Measurements from ENCODE around the gene NEK7.

NEK7 gene

DNA sequence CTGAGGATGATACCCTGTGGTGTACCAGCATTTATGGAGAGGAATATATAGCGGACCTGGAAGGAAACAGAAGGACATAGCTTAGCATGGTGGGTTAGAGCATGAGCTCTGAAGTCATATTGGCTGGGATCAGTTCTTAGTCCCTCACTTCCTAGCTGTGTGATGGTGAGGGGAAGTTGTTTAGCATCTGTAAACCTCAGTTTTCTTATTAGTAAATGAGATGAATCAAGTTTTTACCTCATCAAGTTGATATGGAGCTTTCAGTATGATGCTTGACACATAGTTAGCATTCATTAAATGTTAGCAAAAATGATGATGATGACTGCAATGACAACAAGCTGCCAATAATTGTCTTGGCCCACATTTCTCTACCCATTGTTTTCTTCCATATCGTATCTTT, 84.8 kb downstream of the NEK7 start:
- H3K36me3 ChIP-seq = peaks cover 13% of the 10 kb centered on the region
- H3K4me3 ChIP-seq = no peak overlapping the region
- no peak overlapping the region for H3K4me2 ChIP-seq
- H4K20me1 ChIP-seq = peaks cover 6% of the 10 kb centered on the region; the same call in 1 of the 2 replicates
- H3K4me1 ChIP-seq = no peaks in the 10 kb centered on the region
- peaks cover 7% of the 10 kb centered on the region for H3K9me3 ChIP-seq
- H3K27me3 ChIP-seq = no peaks in the 10 kb centered on the region
- H3K27ac ChIP-seq = no peak overlapping the region
- no peak overlapping the region for H3K9ac ChIP-seq
- no peak for TF ChIP-seq Cebpa-rat (IDR thresholded peaks at IDR 0.05)

DNA sequence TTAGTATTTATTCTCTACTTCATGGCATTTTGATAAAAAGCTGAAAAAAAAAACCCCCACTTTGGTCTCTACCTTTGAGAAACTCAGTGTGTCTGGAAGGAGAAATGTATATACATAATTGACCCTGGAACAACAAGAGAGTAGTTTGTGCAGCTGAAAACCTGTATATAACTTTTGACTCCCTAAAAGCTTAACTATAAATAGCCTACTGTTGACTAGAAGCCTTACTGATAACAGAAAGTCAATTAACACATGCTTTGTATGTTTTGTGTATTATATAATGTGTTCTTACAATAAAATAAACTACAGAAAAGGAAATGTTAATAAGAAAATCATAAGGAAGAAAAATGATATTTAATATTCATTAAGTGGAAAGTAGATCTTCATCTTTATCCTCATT, 88.0 kb downstream of the NEK7 start:
- no peaks in the 10 kb centered on the region; the same call in 1 of the 2 replicates for H4K20me1 ChIP-seq
- no peak for TF ChIP-seq Cebpa-rat (IDR thresholded peaks at IDR 0.05)
- no peak overlapping the region for H3K9ac ChIP-seq
- H3K9me3 ChIP-seq = no peaks in the 10 kb centered on the region
- H3K27me3 ChIP-seq = no peaks in the 10 kb centered on the region
- no peak overlapping the region for H3K4me3 ChIP-seq
- H3K36me3 ChIP-seq = peaks cover 5% of the 10 kb centered on the region; the same call in 1 of the 2 replicates
- no peaks in the 10 kb centered on the region for H3K4me1 ChIP-seq
- no peak overlapping the region for H3K27ac ChIP-seq
- no peak overlapping the region for H3K4me2 ChIP-seq

GRCh38 chr1:198245379-198245778, 88.6 kb downstream of the NEK7 start:
- no peak overlapping the region for H3K27ac ChIP-seq
- H3K9ac ChIP-seq = no peak overlapping the region
- no peaks in the 10 kb centered on the region; the same call in 1 of the 2 replicates for H4K20me1 ChIP-seq
- no peak for TF ChIP-seq Cebpa-rat (IDR thresholded peaks at IDR 0.05)
- no peaks in the 10 kb centered on the region for H3K4me1 ChIP-seq
- no peaks in the 10 kb centered on the region for H3K9me3 ChIP-seq
- peaks cover 5% of the 10 kb centered on the region; the same call in 1 of the 2 replicates for H3K36me3 ChIP-seq
- no peak overlapping the region for H3K4me3 ChIP-seq
- no peaks in the 10 kb centered on the region for H3K27me3 ChIP-seq
- H3K4me2 ChIP-seq = no peak overlapping the region

GRCh38 chr1:198246337-198246736, 89.5 kb downstream of the NEK7 start:
- no peak overlapping the region for H3K27ac ChIP-seq
- H3K4me3 ChIP-seq = no peak overlapping the region
- TF ChIP-seq Cebpa-rat (IDR thresholded peaks at IDR 0.05) = no peak
- H4K20me1 ChIP-seq = no peaks in the 10 kb centered on the region; the same call in 1 of the 2 replicates
- H3K9me3 ChIP-seq = no peaks in the 10 kb centered on the region
- no peak overlapping the region for H3K4me2 ChIP-seq
- H3K4me1 ChIP-seq = no peaks in the 10 kb centered on the region
- H3K9ac ChIP-seq = no peak overlapping the region
- H3K36me3 ChIP-seq = peaks cover 5% of the 10 kb centered on the region; the same call in 1 of the 2 replicates
- no peaks in the 10 kb centered on the region for H3K27me3 ChIP-seq

GRCh38 chr1:198253259-198253658, 96.5 kb downstream of the NEK7 start:
- TF ChIP-seq Cebpa-rat (IDR thresholded peaks at IDR 0.05) = no peak
- Histone ChIP-seq H3K27ac (no peak overlapping the region), H3K9me3 (no peaks in the 10 kb centered on the region), H3K4me3 (no peak overlapping the region), H3K4me2 (no peak overlapping the region), H3K4me1 (no peaks in the 10 kb centered on the region), H4K20me1 (peaks cover 29% of the 10 kb centered on the region; the same call in 1 of the 2 replicates), H3K27me3 (no peaks in the 10 kb centered on the region), H3K9ac (no peak overlapping the region), H3K36me3 (no peaks in the 10 kb centered on the region)

DNA sequence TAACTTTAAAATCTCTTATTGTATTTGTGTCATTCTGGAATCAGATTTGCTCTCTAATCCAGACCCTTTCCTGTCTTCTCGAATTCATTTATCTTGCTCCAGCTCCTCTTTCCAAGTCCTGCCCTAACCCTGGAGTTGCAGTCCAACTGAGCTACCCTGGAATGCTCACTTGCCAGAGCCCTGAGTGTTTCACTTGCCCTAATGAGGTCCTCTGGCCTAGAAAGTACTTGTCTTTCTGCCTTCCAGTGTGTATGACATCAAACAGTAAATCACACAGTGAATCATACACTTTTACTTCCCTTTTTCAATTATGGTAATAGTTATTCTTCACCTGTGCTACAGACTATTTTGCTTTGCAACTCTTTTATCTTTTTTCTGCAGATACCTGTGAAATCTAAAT, 96.9 kb downstream of the NEK7 start:
- no peak overlapping the region for H3K9ac ChIP-seq
- no peaks in the 10 kb centered on the region for H3K27me3 ChIP-seq
- peaks cover 29% of the 10 kb centered on the region; the same call in 1 of the 2 replicates for H4K20me1 ChIP-seq
- no peaks in the 10 kb centered on the region for H3K9me3 ChIP-seq
- no peak for TF ChIP-seq Cebpa-rat (IDR thresholded peaks at IDR 0.05)
- no peak overlapping the region for H3K4me2 ChIP-seq
- no peaks in the 10 kb centered on the region for H3K4me1 ChIP-seq
- H3K27ac ChIP-seq = no peak overlapping the region
- H3K36me3 ChIP-seq = no peaks in the 10 kb centered on the region
- no peak overlapping the region for H3K4me3 ChIP-seq

- Histone ChIP-seq H4K20me1 (peaks cover 29% of the 10 kb centered on the region; the same call in 1 of the 2 replicates), H3K27me3 (no peaks in the 10 kb centered on the region), H3K36me3 (no peaks in the 10 kb centered on the region), H3K4me1 (no peaks in the 10 kb centered on the region), H3K27ac (no peak overlapping the region), H3K9me3 (no peaks in the 10 kb centered on the region), H3K4me3 (no peak overlapping the region), H3K9ac (no peak overlapping the region), H3K4me2 (no peak overlapping the region)
- no peak for TF ChIP-seq Cebpa-rat (IDR thresholded peaks at IDR 0.05)
Measured at GRCh38 chr1:198254521-198254920, 97.7 kb downstream of the NEK7 start.

GRCh38 chr1:198254948-198255347, 98.2 kb downstream of the NEK7 start:
- Histone ChIP-seq H3K9me3 (no peaks in the 10 kb centered on the region), H3K27me3 (no peaks in the 10 kb centered on the region), H4K20me1 (peaks cover 29% of the 10 kb centered on the region; the same call in 1 of the 2 replicates), H3K27ac (no peak overlapping the region), H3K4me3 (no peak overlapping the region), H3K4me1 (no peaks in the 10 kb centered on the region), H3K9ac (no peak overlapping the region), H3K36me3 (no peaks in the 10 kb centered on the region), H3K4me2 (no peak overlapping the region)
- TF ChIP-seq Cebpa-rat (IDR thresholded peaks at IDR 0.05) = no peak

- H3K9me3 ChIP-seq = no peaks in the 10 kb centered on the region
- H3K27me3 ChIP-seq = no peaks in the 10 kb centered on the region
- H3K36me3 ChIP-seq = no peaks in the 10 kb centered on the region
- no peak overlapping the region for H3K4me2 ChIP-seq
- no peaks in the 10 kb centered on the region for H3K4me1 ChIP-seq
- TF ChIP-seq Cebpa-rat (IDR thresholded peaks at IDR 0.05) = no peak
- H3K4me3 ChIP-seq = no peak overlapping the region
- H3K9ac ChIP-seq = no peak overlapping the region
- peaks cover 31% of the 10 kb centered on the region; the same call in 1 of the 2 replicates for H4K20me1 ChIP-seq
- H3K27ac ChIP-seq = no peak overlapping the region
Measured at GRCh38 chr1:198255784-198256183, 99.0 kb downstream of the NEK7 start.

- no peak overlapping the region for H3K9ac ChIP-seq
- no peaks in the 10 kb centered on the region for H3K36me3 ChIP-seq
- peaks cover 44% of the 10 kb centered on the region; the same call in 1 of the 2 replicates for H4K20me1 ChIP-seq
- no peaks in the 10 kb centered on the region for H3K9me3 ChIP-seq
- no peak for TF ChIP-seq Cebpa-rat (IDR thresholded peaks at IDR 0.05)
- no peak overlapping the region for H3K4me2 ChIP-seq
- H3K27ac ChIP-seq = no peak overlapping the region
- H3K4me1 ChIP-seq = no peaks in the 10 kb centered on the region
- no peak overlapping the region for H3K4me3 ChIP-seq
- H3K27me3 ChIP-seq = no peaks in the 10 kb centered on the region
Measured at GRCh38 chr1:198258491-198258890, 101.7 kb downstream of the NEK7 start.
